H1 (cell line): ENCODE results near the gene DENND10. TPM values are rescaled to one million over a fixed set of nuclear protein-coding genes. Genes with fewer than 3 reads are reported as not detected.

ENCODE experiments used
- MAFK ChIP-seq: IDR thresholded peaks from 2 replicates; pipeline ENCODE4 v1.6.1; 2012; ENCODE audit warnings: low read depth, mild to moderate bottlenecking, improper control_type of control experiment, low read length
- RNF2 ChIP-seq: fragments of 200-900, 300-1000 bp; sonication (generic); IDR thresholded peaks from 2 replicates; pipeline ENCODE4 v1.7.1; 2016; ENCODE audit warnings: borderline replicate concordance, low read depth, mild to moderate bottlenecking, antibody characterized with exemption, low read length; ENCODE audit not compliant: poor library complexity, severe bottlenecking; ENCODE audit errors: missing control alignments
- polyA plus RNA-seq, 7 experiments: library from polyadenylated mRNA; depleted of rRNA in 3 of 7; stranded (reverse) in 5 of 7; unstranded in 2 of 7; fragments of >200 nt in 5 of 7; fragments of 200-250 nt in 2 of 7; gene quantifications; 1 replicate in 5 of 7; 2 replicates in 1 of 7; 4 replicates in 1 of 7; pipeline versions ENCODE4 v1.2.1 to v1.2.3, GENCODE V29; 2011 to 2013; ENCODE audit warnings: missing spikeins in 2 of 7, mixed read lengths in 2 of 7
- total RNA-seq: library from RNA; stranded (reverse); fragmentation: NEBNext Ultra II Directional; extraction: Animal tissue kit (Norgen Biotek cat#: 25700); gene quantifications from 2 replicates; pipeline ENCODE4 v1.2.1, GENCODE V29; 2021

DENND10 gene
- total and polyA plus RNA-seq, 2 of the 8 experiments (the other 6 are each of a cell fraction or from before 2014, with no cell fraction given) = 49.3 to 64.4 TPM

GRCh38 chr10:119070395-119071165 lies 33.3 kb upstream of the DENND10 start (continued):
- TF ChIP-seq RNF2 = no peak
- TF ChIP-seq MAFK = no peak
